CD4-positive, CD25-positive, alpha-beta regulatory T cell (primary cell): Measurements from ENCODE around the gene PLXND1. TPM values are rescaled to one million over a fixed set of nuclear protein-coding genes. Genes with fewer than 3 reads are reported as not detected.
A peak's percentile ranks its signal among the peaks of the same experiment; 100 is the strongest.
"Not testable (repeated sequence)": the region's sequence is repeated elsewhere in the genome, so short reads cannot be mapped to it uniquely, and the experiment has no call there.

Experiments
- ATAC-seq, 2 donors: fragments of 150-1000 bp; cut with Tn5 transposase; one replicate each; pipeline ENCODE4 v1.10.0; 2021; ENCODE audit warnings: low read depth in 2 of 2, moderate number of reproducible peaks in 2 of 2, moderate library complexity in 1 of 2
- DNase-seq, 3 donors: peaks; one replicate each; pipeline versions ENCODE4 v3.0.0 to v3.0.0-alpha.2; 2012 to 2022; ENCODE audit warnings: mixed read lengths in 1 of 3
- H3K27ac ChIP-seq: one replicate; pipeline ENCODE4 v1.7.0; 2013; ENCODE audit warnings: mild to moderate bottlenecking, low read length; ENCODE audit not compliant: insufficient read depth, poor library complexity, severe bottlenecking
- H3K27me3 ChIP-seq: one replicate; pipeline ENCODE4 v1.7.0; 2013; ENCODE audit warnings: low read length; ENCODE audit not compliant: control insufficient read depth, insufficient read depth
- H3K36me3 ChIP-seq: one replicate; pipeline ENCODE4 v1.7.0; 2013; ENCODE audit warnings: mild to moderate bottlenecking, low read length, moderate library complexity; ENCODE audit not compliant: control insufficient read depth, insufficient read depth
- H3K4me1 ChIP-seq: 2 replicates; pipeline ENCODE4 v1.7.0; 2013; ENCODE audit warnings: mild to moderate bottlenecking, low read length; ENCODE audit not compliant: insufficient read depth, control insufficient read depth, poor library complexity, severe bottlenecking
- H3K4me3 ChIP-seq: one replicate; pipeline ENCODE4 v1.7.0; 2013; ENCODE audit warnings: low read depth, mild to moderate bottlenecking, low read length, moderate library complexity
- H3K9me3 ChIP-seq, 2 experiments: 1 replicate in 1 of 2; 2 replicates in 1 of 2; pipeline ENCODE4 v1.7.0; 2013; ENCODE audit warnings: low read length in 2 of 2, mild to moderate bottlenecking in 1 of 2, moderate library complexity in 1 of 2; ENCODE audit not compliant: control insufficient read depth in 2 of 2
- H3K27ac Mint-ChIP-seq, 3 donors: one replicate each; pipeline ENCODE4 v1.8.0; 2020 to 2022; ENCODE audit warnings: mild to moderate bottlenecking in 3 of 3, mixed read lengths in 3 of 3, moderate library complexity in 2 of 3
- H3K27me3 Mint-ChIP-seq: one replicate; pipeline ENCODE4 v1.8.0; 2022; ENCODE audit warnings: mild to moderate bottlenecking, mixed read lengths
- H3K36me3 Mint-ChIP-seq: one replicate; pipeline ENCODE4 v1.8.0; 2020; ENCODE audit warnings: mixed read lengths
- H3K4me1 Mint-ChIP-seq, 4 donors: one replicate each; pipeline ENCODE4 v1.8.0; 2020 to 2022; ENCODE audit warnings: mixed read lengths in 4 of 4, mild to moderate bottlenecking in 1 of 4
- H3K4me3 Mint-ChIP-seq, 4 donors: one replicate each; pipeline ENCODE4 v1.8.0; 2020 to 2022; ENCODE audit warnings: mild to moderate bottlenecking in 4 of 4, mixed read lengths in 4 of 4, moderate library complexity in 3 of 4
- H3K9me3 Mint-ChIP-seq, 7 donors: one replicate each; pipeline ENCODE4 v1.8.0; 2020 to 2022; ENCODE audit warnings: mixed read lengths in 7 of 7, mild to moderate bottlenecking in 3 of 7, moderate library complexity in 2 of 7
- polyA plus RNA-seq, 4 donors: library from polyadenylated mRNA; unstranded; fragments of 300-500 nt; fragmentation: Illumina TruSeq; gene quantifications; one replicate each; pipeline ENCODE4 v1.2.3, GENCODE V29; 2021
- total RNA-seq: library from RNA; stranded (reverse); gene quantifications from one replicate; pipeline ENCODE4 v1.2.3, GENCODE V29; 2022

Gene PLXND1
- total and polyA plus RNA-seq, 5 donors from 2014 or later: 0.48 to 11.3 (median 0.83) TPM; not detected in 1

GRCh38 chr3:129611446-129611800, 4.9 kb upstream of the PLXND1 start:
- Mint-ChIP-seq H3K27me3 (peaks cover 28% of the 10 kb centered on the region), H3K27ac (peak overlapping the region in 1 of 3 donors; percentile 67), H3K4me3 (no peak overlapping the region), H3K4me1 (peaks cover 0 to 16% (median 3%) of the 10 kb centered on the region in 4 donors), H3K9me3 (peaks cover 0 to 2% (median 0%) of the 10 kb centered on the region in 7 donors), H3K36me3 (no peaks in the 10 kb centered on the region)
- no peak overlapping the region for H3K4me3 ChIP-seq
- no peaks in the 10 kb centered on the region for H3K9me3 ChIP-seq
- no peak for DNase-seq
- H3K27me3 ChIP-seq: no peaks in the 10 kb centered on the region
- no peaks in the 10 kb centered on the region for H3K36me3 ChIP-seq
- no peak for ATAC-seq
- H3K4me1 ChIP-seq: peaks cover 7% of the 10 kb centered on the region
- no peak overlapping the region for H3K27ac ChIP-seq

DNA sequence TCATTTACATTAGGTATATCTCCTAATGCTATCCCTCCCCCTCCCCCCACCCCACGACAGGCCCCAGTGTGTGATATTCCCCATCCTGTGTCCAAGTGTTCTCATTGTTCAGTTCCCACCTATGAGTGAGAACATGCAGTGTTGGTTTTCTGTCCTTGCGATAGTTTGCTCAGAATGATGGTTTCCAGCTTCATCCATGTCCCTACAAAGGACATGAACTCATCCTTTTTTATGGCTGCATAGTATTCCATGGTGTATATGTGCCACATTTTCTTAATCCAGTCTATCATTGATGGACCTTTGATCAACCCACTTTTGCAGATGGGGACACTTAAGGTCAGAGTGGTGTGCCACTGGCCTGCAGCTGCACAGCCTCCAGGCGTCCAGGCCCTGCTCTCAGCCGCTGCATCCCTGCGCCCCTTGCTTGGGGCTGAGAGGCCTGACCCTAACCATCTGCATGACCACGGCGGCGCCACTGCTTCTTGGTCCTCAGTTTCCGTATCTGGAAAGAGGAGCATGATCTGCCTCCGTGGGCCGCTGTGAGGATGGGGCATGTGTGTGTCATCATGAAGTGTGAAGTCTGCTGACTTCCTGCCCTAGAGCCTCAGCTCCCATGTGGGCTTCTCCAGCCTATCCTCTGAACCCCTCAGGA, 4.4 kb upstream of the PLXND1 start:
- H3K9me3 ChIP-seq, H3K9me3 Mint-ChIP-seq, H3K36me3 Mint-ChIP-seq, H3K27me3 ChIP-seq, ATAC-seq, H3K4me3 Mint-ChIP-seq, H3K36me3 ChIP-seq, DNase-seq, H3K27ac ChIP-seq, H3K4me3 ChIP-seq, H3K4me1 ChIP-seq: not testable (repeated sequence)
- peaks cover 0 to 16% (median 3%) of the 10 kb centered on the region in 4 donors for H3K4me1 Mint-ChIP-seq
- peak overlapping the region in 1 of 3 donors; percentile 67 for H3K27ac Mint-ChIP-seq
- H3K27me3 Mint-ChIP-seq: peaks cover 28% of the 10 kb centered on the region

DNA sequence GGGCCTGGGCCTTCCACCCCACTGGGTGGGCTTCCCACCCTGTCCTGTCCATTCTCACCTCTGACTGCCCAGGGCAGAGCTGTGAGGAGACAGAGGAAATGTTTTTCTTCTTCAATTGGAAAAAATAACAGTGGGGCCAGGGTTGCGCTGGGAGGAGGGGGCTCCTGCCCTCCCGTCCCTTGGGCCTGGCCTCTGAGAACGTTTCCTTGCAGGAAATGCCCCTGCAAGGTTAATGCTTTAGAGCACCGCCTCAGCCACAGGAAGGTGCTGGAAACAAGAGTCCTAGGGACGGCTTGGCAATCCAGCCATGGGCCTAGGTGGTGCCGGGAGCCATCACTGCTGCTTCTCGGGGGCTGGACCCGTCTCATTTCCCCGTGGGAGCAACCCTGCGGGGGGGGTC, 3.8 kb upstream of the PLXND1 start:
- Mint-ChIP-seq H3K27ac (no peak overlapping the region), H3K36me3 (no peaks in the 10 kb centered on the region), H3K4me1 (peaks cover 0 to 19% (median 4%) of the 10 kb centered on the region in 4 donors), H3K27me3 (peaks cover 34% of the 10 kb centered on the region), H3K9me3 (peaks cover 0 to 2% (median 0%) of the 10 kb centered on the region in 7 donors), H3K4me3 (peak overlapping the region in 1 of 4 donors; percentile 54)
- Histone ChIP-seq H3K36me3 (no peaks in the 10 kb centered on the region), H3K4me1 (peaks cover 16% of the 10 kb centered on the region), H3K27me3 (no peaks in the 10 kb centered on the region), H3K27ac (no peak overlapping the region), H3K4me3 (no peak overlapping the region), H3K9me3 (no peaks in the 10 kb centered on the region)
- no peak for ATAC-seq
- DNase-seq: no peak

DNA sequence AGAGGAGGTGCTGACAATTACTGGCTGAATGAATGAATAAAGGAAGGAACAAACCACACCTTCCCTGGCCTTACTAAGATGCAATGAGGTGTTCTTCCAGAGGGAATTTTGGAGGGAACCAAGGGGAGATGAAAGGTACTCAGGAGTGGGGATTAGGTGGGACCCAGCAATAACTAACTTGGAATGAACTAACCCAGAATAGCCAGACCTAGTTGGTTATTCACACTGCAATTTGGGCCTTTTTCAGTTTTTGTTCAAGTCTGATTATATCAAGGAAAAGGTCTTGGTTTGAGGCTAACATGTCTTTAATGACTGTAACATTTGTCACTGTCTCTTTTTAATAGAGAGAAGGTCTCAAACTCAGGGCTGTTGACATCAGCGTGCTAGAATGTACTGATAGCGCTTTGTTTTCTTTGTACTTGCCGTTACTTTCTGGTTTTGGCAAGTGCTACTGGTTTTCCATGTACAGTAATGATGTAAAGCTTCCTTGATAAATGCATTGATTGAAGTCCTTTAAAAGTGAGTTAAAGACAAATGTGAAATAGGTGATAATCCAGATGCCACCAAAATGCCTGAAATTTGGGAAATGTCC, 3.2 kb upstream of the PLXND1 start:
- Histone ChIP-seq H3K9me3 (no peaks in the 10 kb centered on the region), H3K4me1 (peaks cover 16% of the 10 kb centered on the region), H3K27ac (no peak overlapping the region), H3K36me3 (no peaks in the 10 kb centered on the region), H3K27me3 (peaks cover 2% of the 10 kb centered on the region), H3K4me3 (no peak overlapping the region)
- Mint-ChIP-seq H3K27ac (no peak overlapping the region), H3K4me3 (peak overlapping the region in 2 of 4 donors; percentile 54 to 94), H3K4me1 (peaks cover 0 to 19% (median 4%) of the 10 kb centered on the region in 4 donors), H3K36me3 (no peaks in the 10 kb centered on the region), H3K27me3 (peaks cover 37% of the 10 kb centered on the region), H3K9me3 (peaks cover 0 to 2% (median 0%) of the 10 kb centered on the region in 7 donors)
- DNase-seq (no peak), ATAC-seq (no peak)

DNA sequence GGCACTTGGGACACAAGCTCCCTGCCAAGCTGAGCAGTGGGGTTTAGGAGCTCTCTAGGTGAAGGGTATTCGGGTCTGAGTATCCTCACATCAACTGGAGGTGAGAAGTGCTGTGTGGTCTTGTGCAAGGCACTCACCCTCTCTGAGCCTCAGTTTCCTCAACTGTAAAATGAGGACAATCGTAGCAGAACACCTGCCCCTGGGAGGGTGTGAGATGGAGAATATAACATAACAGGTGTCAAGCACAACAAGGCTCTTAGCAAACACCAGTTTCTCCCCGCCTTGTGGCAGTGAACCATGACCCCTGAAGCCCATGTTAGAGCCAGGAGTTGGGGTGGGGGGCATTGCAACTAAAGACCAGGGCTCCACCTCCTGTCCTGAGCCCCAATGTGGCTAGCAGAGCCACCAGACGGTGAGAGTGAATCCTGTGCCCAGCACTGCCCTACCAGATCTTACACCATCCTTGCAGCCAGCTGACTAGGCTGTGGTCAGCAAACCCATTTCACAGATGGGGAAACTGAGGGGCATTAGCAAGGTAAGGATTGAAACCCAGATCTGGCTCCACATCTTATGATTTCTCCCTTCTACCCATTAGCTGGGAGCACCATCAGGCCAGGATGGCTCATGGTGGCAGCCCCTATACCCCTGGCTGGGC, 2.6 kb upstream of the PLXND1 start:
- H3K4me1 ChIP-seq: peaks cover 16% of the 10 kb centered on the region
- no peaks in the 10 kb centered on the region for H3K36me3 Mint-ChIP-seq
- peaks cover 43% of the 10 kb centered on the region for H3K27me3 Mint-ChIP-seq
- H3K4me3 ChIP-seq: no peak overlapping the region
- DNase-seq (no peak), ATAC-seq (no peak)
- H3K36me3 ChIP-seq: no peaks in the 10 kb centered on the region
- H3K4me3 Mint-ChIP-seq: peak overlapping the region in 3 of 4 donors; percentile 54 to 94 (median 56)
- peaks cover 0 to 20% (median 4%) of the 10 kb centered on the region in 4 donors for H3K4me1 Mint-ChIP-seq
- H3K27ac ChIP-seq: no peak overlapping the region
- peaks cover 7% of the 10 kb centered on the region for H3K27me3 ChIP-seq
- no peaks in the 10 kb centered on the region for H3K9me3 ChIP-seq
- H3K9me3 Mint-ChIP-seq: peaks cover 0 to 2% (median 0%) of the 10 kb centered on the region in 7 donors
- H3K27ac Mint-ChIP-seq: peak overlapping the region in 1 of 3 donors; percentile 18

GRCh38 chr3:129608087-129608935, 1.8 kb upstream of the PLXND1 start:
- peaks cover 16% of the 10 kb centered on the region for H3K4me1 ChIP-seq
- peaks cover 0 to 2% (median 0%) of the 10 kb centered on the region in 7 donors for H3K9me3 Mint-ChIP-seq
- peak overlapping the region in 2 of 3 donors; percentile 42 to 91 for H3K27ac Mint-ChIP-seq
- H3K9me3 ChIP-seq: no peaks in the 10 kb centered on the region
- peaks cover 10% of the 10 kb centered on the region for H3K27me3 ChIP-seq
- ATAC-seq: no peak
- H3K4me3 ChIP-seq: no peak overlapping the region
- no peak for DNase-seq
- H3K27me3 Mint-ChIP-seq: peaks cover 46% of the 10 kb centered on the region
- no peaks in the 10 kb centered on the region for H3K36me3 Mint-ChIP-seq
- H3K4me3 Mint-ChIP-seq: peak overlapping the region; percentile 33 to 94 (median 70)
- H3K27ac ChIP-seq: no peak overlapping the region
- peaks cover 0 to 21% (median 4%) of the 10 kb centered on the region in 4 donors for H3K4me1 Mint-ChIP-seq
- H3K36me3 ChIP-seq: no peaks in the 10 kb centered on the region

- no peak overlapping the region for H3K27ac ChIP-seq
- Mint-ChIP-seq H3K27ac (no peak overlapping the region), H3K36me3 (no peaks in the 10 kb centered on the region), H3K27me3 (peaks cover 50% of the 10 kb centered on the region), H3K4me3 (peak overlapping the region; percentile 29 to 87 (median 84)), H3K9me3 (peaks cover 0 to 2% (median 0%) of the 10 kb centered on the region in 7 donors), H3K4me1 (peaks cover 0 to 21% (median 4%) of the 10 kb centered on the region in 4 donors)
- DNase-seq (no peak), ATAC-seq (no peak)
- H3K4me1 ChIP-seq: peaks cover 16% of the 10 kb centered on the region
- no peaks in the 10 kb centered on the region for H3K9me3 ChIP-seq
- H3K27me3 ChIP-seq: peaks cover 10% of the 10 kb centered on the region
- H3K36me3 ChIP-seq: no peaks in the 10 kb centered on the region
- H3K4me3 ChIP-seq: no peak overlapping the region
These were observed 1.1 kb upstream of the PLXND1 start for GRCh38 chr3:129607391-129608068.
